Testis (tissue), 2 donors: ENCODE results near the gene RNF182.

Experiments used
- CTCF ChIP-seq, 3 experiments: fragments of 450-650 bp in 2 of 3; fragments of 200-600 bp in 1 of 3; sonication (generic) in 1 of 3; IDR thresholded peaks; one replicate each; pipeline ENCODE4 v1.5.1; 2016 to 2019; ENCODE audit warnings: antibody characterized with exemption in 3 of 3, mild to moderate bottlenecking in 2 of 3, moderate library complexity in 1 of 3
- POLR2A ChIP-seq: fragments of 450-650 bp; IDR thresholded peaks from one replicate; pipeline ENCODE4 v1.6.1; 2017; ENCODE audit warnings: antibody characterized with exemption, mild to moderate bottlenecking, moderate library complexity

- no peak for TF ChIP-seq CTCF (IDR thresholded peaks at IDR 0.05)
- no peak for TF ChIP-seq POLR2A
These were observed 66.6 kb downstream of the RNF182 start for GRCh38 chr6:13991393-13991792.
